ENCODE measurements around the gene PLIN3.
"Not testable (repeated sequence)": the region's sequence is repeated elsewhere in the genome, so short reads cannot be mapped to it uniquely, and the experiment has no call there.

- not testable (repeated sequence) for TF ChIP-seq CTCF, POLR2AphosphoS5 (IDR thresholded peaks at IDR 0.05)
These were observed 33.4 kb upstream of the PLIN3 start for GRCh38 chr19:4900879-4901278.

Data from prostate gland (tissue), 2 donors.